Activated CD8-positive, alpha-beta T cell treated with anti-CD3 and anti-CD28 coated beads for 36 hours (primary cell): ENCODE data around the gene GATA6. TPM values are rescaled to one million over a fixed set of nuclear protein-coding genes. Genes with fewer than 3 reads are reported as not detected.

Experiments
- ATAC-seq: fragments of 200-7000 bp; cut with Tn5 transposase; one replicate; pipeline ENCODE4 v1.10.0; 2021; ENCODE audit warnings: mild to moderate bottlenecking, moderate library complexity
- CTCF ChIA-PET: fragments of 350-600 bp; sonication (Branson Sonifier 250); formaldehyde crosslinking; loops from one replicate; lab custom pipeline; 2021; ENCODE audit warnings: antibody characterized with exemption; lab: Charles Lee
- POLR2A ChIA-PET: fragments of 350-600 bp; sonication (Branson Sonifier 250); formaldehyde crosslinking; loops from one replicate; lab custom pipeline; 2021; ENCODE audit warnings: antibody characterized with exemption; lab: Charles Lee
- DNase-seq: peaks from one replicate; pipeline ENCODE4 v3.0.0-alpha.2; 2020
- H3K27ac Mint-ChIP-seq: one replicate; pipeline ENCODE4 v1.8.0; 2021; ENCODE audit warnings: mild to moderate bottlenecking, mixed read lengths
- H3K27me3 Mint-ChIP-seq: one replicate; pipeline ENCODE4 v1.8.0; 2021; ENCODE audit warnings: mixed read lengths
- H3K36me3 Mint-ChIP-seq: one replicate; pipeline ENCODE4 v1.8.0; 2021; ENCODE audit warnings: low read depth, mixed read lengths
- H3K4me1 Mint-ChIP-seq: one replicate; pipeline ENCODE4 v1.8.0; 2021; ENCODE audit warnings: low read depth, mixed read lengths
- H3K4me3 Mint-ChIP-seq: one replicate; pipeline ENCODE4 v1.8.0; 2021; ENCODE audit warnings: mild to moderate bottlenecking, moderate library complexity, mixed read lengths
- H3K9me3 Mint-ChIP-seq: one replicate; pipeline ENCODE4 v1.8.0; 2021; ENCODE audit warnings: mixed read lengths
- CTCF ChIP-seq: fragments of 200-600 bp; IDR thresholded peaks from one replicate; pipeline ENCODE4 v1.8.0; 2022; ENCODE audit warnings: antibody characterized with exemption, mild to moderate bottlenecking
- intact Hi-C: fragments of 100-400 bp; cut with micrococcal nuclease; formaldehyde crosslinking; loops from one replicate; pipeline ENCODE4 v1.10.0; 2022
- total RNA-seq, 2 experiments: library from RNA; stranded (reverse); gene quantifications; one replicate each; pipeline ENCODE4 v1.2.3, GENCODE V29; 2021

The GATA6 gene
- total RNA-seq: not detected

GRCh38 chr18:22169011-22169888 lies at the start of gene GATA6:
TSS of gene GATA6 (plus strand) at chr18:22169589. CDS start at chr18:22171145, 1,556 bp downstream.
- intact Hi-C loops: loop anchor here (5.0 kb wide), 1 partner anchor 393 kb away; no protein-coding TSS in a partner anchor
- Mint-ChIP-seq H3K36me3 (no peaks in the 10 kb centered on the region), H3K4me1 (peaks cover 23% of the 10 kb centered on the region), H3K9me3 (no peaks in the 10 kb centered on the region), H3K27me3 (peaks cover 74% of the 10 kb centered on the region), H3K27ac (no peak within 1 kb of the TSS), H3K4me3 (peak within 1 kb of the TSS; percentile 78)
- POLR2A ChIA-PET: no interaction called here
- CTCF ChIA-PET: no interaction called here
- ATAC-seq: peak; percentile 76
- peak; percentile 71 for DNase-seq
- TF ChIP-seq CTCF: peak; percentile 26

- H3K4me3 Mint-ChIP-seq: no peak overlapping the region
- peaks cover 9% of the 10 kb centered on the region for H3K27me3 Mint-ChIP-seq
- ATAC-seq: no peak
- CTCF ChIA-PET: no interaction called here
- H3K27ac Mint-ChIP-seq: no peak overlapping the region
- no peak for TF ChIP-seq CTCF
- no peaks in the 10 kb centered on the region for H3K9me3 Mint-ChIP-seq
- H3K4me1 Mint-ChIP-seq: no peaks in the 10 kb centered on the region
- DNase-seq: no peak
- intact Hi-C loops: no loop called here
- POLR2A ChIA-PET: no interaction called here
- H3K36me3 Mint-ChIP-seq: no peaks in the 10 kb centered on the region
Measured at GRCh38 chr18:22124970-22125369, 44.4 kb upstream of the GATA6 start.

GRCh38 chr18:22128954-22129353 lies 40.4 kb upstream of the GATA6 start:
- Mint-ChIP-seq H3K9me3 (no peaks in the 10 kb centered on the region), H3K36me3 (no peaks in the 10 kb centered on the region), H3K27me3 (peaks cover 5% of the 10 kb centered on the region), H3K4me3 (no peak overlapping the region), H3K4me1 (no peaks in the 10 kb centered on the region), H3K27ac (no peak overlapping the region)
- intact Hi-C loops: no loop called here
- ATAC-seq (no peak), DNase-seq (no peak)
- ChIA-PET POLR2A (no interaction called here), CTCF (no interaction called here)
- no peak for TF ChIP-seq CTCF

- TF ChIP-seq CTCF: no peak
- H3K4me3 Mint-ChIP-seq: no peak overlapping the region
- peaks cover 2% of the 10 kb centered on the region for H3K27me3 Mint-ChIP-seq
- intact Hi-C loops: no loop called here
- H3K27ac Mint-ChIP-seq: no peak overlapping the region
- no peaks in the 10 kb centered on the region for H3K9me3 Mint-ChIP-seq
- ChIA-PET POLR2A (no interaction called here), CTCF (no interaction called here)
- no peak for ATAC-seq
- H3K4me1 Mint-ChIP-seq: no peaks in the 10 kb centered on the region
- DNase-seq: no peak
- H3K36me3 Mint-ChIP-seq: no peaks in the 10 kb centered on the region
Measured at GRCh38 chr18:22129778-22130177, 39.6 kb upstream of the GATA6 start.

GRCh38 chr18:22132258-22132657 lies 37.1 kb upstream of the GATA6 start:
- no peak for TF ChIP-seq CTCF
- Mint-ChIP-seq H3K27me3 (peaks cover 2% of the 10 kb centered on the region), H3K9me3 (no peaks in the 10 kb centered on the region), H3K4me1 (no peaks in the 10 kb centered on the region), H3K36me3 (no peaks in the 10 kb centered on the region), H3K4me3 (no peak overlapping the region), H3K27ac (no peak overlapping the region)
- intact Hi-C loops: no loop called here
- POLR2A ChIA-PET: no interaction called here
- no peak for DNase-seq
- ATAC-seq: no peak
- CTCF ChIA-PET: no interaction called here
